ENCODE measurements around the gene ARHGAP33. TPM values are rescaled to one million over a fixed set of nuclear protein-coding genes. Genes with fewer than 3 reads are reported as not detected.
A peak's percentile ranks its signal among the peaks of the same experiment; 100 is the strongest.

ARHGAP33 gene
- total RNA-seq, 1 donor from 2014 or later: 13.1 TPM

DNA sequence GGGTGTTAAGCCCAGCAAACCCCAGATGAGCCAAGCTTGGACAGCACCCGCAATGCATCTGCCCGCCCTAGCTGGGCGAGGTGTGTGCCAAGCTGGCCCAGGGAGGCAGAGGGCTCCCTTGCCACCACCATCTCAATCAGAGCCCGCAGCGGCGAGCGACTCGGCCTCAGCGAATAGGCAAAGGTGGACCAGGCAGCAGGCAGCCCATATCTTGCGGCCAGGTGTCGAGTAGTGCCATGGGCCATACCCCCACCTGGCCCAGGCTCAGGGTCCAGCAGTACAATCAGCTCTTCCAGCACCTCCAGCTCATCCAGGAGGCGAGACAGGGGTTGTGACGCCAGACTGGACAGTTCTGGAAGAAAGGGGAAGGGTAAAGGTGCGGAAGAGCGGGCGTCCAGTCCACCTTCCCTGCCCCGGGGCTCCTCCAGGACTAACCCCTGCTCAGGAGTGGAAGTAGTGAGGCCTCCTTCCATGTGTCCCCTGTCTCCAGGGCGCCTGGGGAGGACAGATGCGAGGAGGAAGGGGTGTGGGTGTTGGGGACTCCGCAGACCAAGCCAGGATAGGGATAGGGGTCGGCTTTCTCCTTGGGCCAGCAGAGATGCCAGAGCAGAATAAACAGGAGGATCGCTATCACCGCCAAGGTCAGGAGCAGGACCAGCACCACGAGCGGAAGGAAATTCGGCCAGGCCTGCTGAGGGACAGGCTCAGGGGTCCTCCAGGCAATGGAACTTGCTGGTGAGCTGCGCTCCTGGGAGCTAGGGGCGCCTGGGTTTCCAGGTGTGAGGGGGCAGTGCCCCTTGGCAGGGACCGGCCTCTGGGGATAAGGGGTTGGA lies 35.9 kb upstream of the ARHGAP33 start:
- Histone ChIP-seq H3K4me3 (peak overlapping the region; percentile 64), H3K36me3 (peaks cover 50% of the 10 kb centered on the region), H3K4me1 (peaks cover 40% of the 10 kb centered on the region), H3K27me3 (ENCODE audit: low read depth) (no peaks in the 10 kb centered on the region), H3K27ac (peak overlapping the region; percentile 88), H3K9me3 (no peaks in the 10 kb centered on the region)
- no peak for DNase-seq
- ATAC-seq: no peak
- TF ChIP-seq, protein P1, sequence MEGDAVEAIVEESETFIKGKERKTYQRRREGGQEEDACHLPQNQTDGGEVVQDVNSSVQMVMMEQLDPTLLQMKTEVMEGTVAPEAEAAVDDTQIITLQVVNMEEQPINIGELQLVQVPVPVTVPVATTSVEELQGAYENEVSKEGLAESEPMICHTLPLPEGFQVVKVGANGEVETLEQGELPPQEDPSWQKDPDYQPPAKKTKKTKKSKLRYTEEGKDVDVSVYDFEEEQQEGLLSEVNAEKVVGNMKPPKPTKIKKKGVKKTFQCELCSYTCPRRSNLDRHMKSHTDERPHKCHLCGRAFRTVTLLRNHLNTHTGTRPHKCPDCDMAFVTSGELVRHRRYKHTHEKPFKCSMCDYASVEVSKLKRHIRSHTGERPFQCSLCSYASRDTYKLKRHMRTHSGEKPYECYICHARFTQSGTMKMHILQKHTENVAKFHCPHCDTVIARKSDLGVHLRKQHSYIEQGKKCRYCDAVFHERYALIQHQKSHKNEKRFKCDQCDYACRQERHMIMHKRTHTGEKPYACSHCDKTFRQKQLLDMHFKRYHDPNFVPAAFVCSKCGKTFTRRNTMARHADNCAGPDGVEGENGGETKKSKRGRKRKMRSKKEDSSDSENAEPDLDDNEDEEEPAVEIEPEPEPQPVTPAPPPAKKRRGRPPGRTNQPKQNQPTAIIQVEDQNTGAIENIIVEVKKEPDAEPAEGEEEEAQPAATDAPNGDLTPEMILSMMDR (IDR thresholded peaks at IDR 0.05): no peak
- intact Hi-C loops (cut with DNase I): no loop called here

DNA sequence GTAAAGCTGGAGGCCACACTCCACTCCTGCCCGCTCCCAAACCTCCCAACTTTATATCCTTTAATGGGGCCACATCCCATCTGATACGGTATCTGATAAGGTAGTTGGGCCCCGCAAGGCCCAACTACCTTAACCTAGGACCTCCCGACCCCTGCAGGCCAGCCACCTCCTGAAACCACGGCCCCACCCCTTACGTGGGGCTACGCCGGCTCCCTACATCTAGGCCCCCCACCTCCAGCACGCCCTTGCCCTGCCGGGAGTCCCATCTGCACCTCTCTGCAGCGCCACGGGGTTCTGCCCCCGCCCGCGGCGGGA lies 35.3 kb upstream of the ARHGAP33 start:
- Histone ChIP-seq H3K4me3 (peak overlapping the region; percentile 64), H3K4me1 (peaks cover 41% of the 10 kb centered on the region), H3K9me3 (no peaks in the 10 kb centered on the region), H3K27ac (peak overlapping the region; percentile 88), H3K27me3 (ENCODE audit: low read depth) (no peaks in the 10 kb centered on the region), H3K36me3 (peaks cover 44% of the 10 kb centered on the region)
- TF ChIP-seq, protein P1 (IDR thresholded peaks at IDR 0.05): no peak
- DNase-seq: no peak
- intact Hi-C loops (cut with DNase I): no loop called here
- ATAC-seq: no peak

DNA sequence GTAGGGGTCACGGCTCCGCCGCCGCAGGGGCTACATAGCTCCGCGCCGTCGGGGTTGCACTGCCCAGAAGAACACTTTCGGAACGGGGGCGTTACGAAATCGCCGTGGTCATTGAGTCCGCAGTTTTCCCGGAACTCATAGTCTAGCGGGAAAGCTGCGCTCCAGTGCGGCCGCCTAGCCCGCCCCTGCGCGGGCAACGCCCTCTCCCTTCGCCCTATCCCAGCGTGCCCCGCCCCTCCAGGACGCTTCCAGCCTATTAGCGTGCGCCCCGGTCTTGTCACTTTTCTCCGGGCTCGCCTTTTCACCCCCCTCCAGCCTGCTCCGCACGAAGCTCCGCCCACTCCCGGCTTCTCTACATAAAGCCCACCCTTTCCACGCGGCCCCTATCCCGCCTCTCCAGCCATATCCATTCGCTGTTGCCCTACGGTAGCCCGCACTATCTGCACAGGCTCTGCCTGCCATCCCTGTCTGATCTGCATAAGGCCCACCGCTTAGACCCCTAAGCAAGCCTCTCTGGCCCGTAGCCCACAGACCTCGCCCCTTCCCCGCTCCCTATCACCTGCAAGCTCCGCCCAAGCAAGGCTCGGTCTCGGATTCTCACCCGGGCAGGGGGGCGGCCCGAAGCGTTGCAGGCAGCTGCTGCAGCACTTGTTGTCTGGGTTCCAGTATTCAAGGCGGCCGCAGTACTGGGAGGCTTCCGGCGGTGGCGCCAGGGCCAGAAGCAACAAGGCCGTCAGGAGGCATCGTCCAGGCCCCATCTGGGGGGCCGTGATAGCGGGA lies 34.8 kb upstream of the ARHGAP33 start:
- ATAC-seq (peak; percentile 89 to 91), DNase-seq (peak; percentile 99)
- no peaks in the 10 kb centered on the region for H3K9me3 ChIP-seq
- H3K4me3 ChIP-seq: peak overlapping the region; percentile 64
- peak overlapping the region; percentile 88 for H3K27ac ChIP-seq
- intact Hi-C loops (cut with DNase I): no loop called here
- peaks cover 39% of the 10 kb centered on the region for H3K36me3 ChIP-seq
- H3K4me1 ChIP-seq: peaks cover 41% of the 10 kb centered on the region
- TF ChIP-seq, protein P1 (IDR thresholded peaks at IDR 0.05): peak; percentile 18
- no peaks in the 10 kb centered on the region for H3K27me3 ChIP-seq (ENCODE audit: low read depth)

DNA sequence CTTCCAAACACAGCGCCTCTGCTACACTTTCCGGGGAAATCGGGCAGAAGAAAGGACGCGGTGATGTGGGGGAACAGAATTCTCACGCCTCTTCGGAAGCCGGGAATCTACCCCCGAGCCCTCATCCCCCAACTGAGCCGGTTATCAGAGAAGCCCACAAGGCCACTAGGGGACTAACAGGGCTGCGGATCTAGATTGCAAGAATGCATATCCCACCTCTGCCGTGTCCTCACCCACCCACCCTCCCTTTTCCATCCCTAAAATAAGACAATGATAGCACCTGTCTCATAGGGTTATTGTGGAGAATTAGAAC lies 34.2 kb upstream of the ARHGAP33 start:
- ATAC-seq: no peak
- intact Hi-C loops (cut with DNase I): no loop called here
- peak overlapping the region; percentile 64 for H3K4me3 ChIP-seq

DNA sequence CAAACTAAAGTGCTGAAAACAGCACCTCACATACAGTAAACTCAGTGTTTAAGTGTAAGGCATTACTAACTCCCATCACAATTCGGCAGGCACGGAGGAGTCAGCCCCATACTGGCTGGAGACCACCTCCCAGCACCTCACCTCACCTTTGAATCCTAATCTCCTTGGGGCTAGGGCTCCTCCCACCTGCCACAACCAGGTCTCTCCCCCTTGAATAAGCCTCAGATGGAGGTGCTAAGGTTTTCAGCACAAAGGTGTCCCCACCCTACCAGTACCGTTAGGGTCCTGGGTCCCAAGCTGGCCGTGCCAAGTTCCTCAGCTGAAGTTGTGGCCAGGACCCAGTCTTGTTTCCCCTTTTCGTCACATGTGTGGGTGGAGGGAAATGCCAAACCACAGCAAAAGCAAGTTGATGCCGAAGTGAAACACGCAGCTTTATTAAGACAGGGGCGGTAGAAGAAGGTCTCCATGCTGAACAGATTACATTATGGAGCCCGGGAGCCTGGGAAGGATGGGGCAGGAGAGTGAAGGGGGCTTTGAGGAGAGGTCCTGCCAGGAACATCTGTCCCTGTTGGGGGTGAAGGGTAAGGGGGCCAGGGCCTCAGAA lies 33.1 kb upstream of the ARHGAP33 start, which contains the start of gene IGFLR1:
TSS of gene IGFLR1 (minus strand) at position 332 of the 604 bp plus-strand sequence. CDS start 1,272 bp downstream, outside the sequence.
- DNase-seq (no peak), ATAC-seq (no peak)
- H3K36me3 ChIP-seq: peaks cover 23% of the 10 kb centered on the region
- H3K9me3 ChIP-seq: no peaks in the 10 kb centered on the region
- peaks cover 53% of the 10 kb centered on the region for H3K4me1 ChIP-seq
- peak within 1 kb of the TSS; percentile 88 for H3K27ac ChIP-seq
- no peaks in the 10 kb centered on the region for H3K27me3 ChIP-seq (ENCODE audit: low read depth)
- intact Hi-C loops (cut with DNase I): no loop called here
- H3K4me3 ChIP-seq: peak within 1 kb of the TSS; percentile 64
- TF ChIP-seq, protein P1 (IDR thresholded peaks at IDR 0.05): no peak

More for the DNA sequence above, 34.2 kb upstream of the ARHGAP33 start:
- Histone ChIP-seq H3K36me3 (peaks cover 34% of the 10 kb centered on the region), H3K9me3 (no peaks in the 10 kb centered on the region), H3K27ac (peak overlapping the region; percentile 88), H3K27me3 (ENCODE audit: low read depth) (no peaks in the 10 kb centered on the region), H3K4me1 (peaks cover 45% of the 10 kb centered on the region)
- no peak for DNase-seq
- TF ChIP-seq, protein P1 (IDR thresholded peaks at IDR 0.05): no peak
